ENCODE results near the gene NGFR.

DNA sequence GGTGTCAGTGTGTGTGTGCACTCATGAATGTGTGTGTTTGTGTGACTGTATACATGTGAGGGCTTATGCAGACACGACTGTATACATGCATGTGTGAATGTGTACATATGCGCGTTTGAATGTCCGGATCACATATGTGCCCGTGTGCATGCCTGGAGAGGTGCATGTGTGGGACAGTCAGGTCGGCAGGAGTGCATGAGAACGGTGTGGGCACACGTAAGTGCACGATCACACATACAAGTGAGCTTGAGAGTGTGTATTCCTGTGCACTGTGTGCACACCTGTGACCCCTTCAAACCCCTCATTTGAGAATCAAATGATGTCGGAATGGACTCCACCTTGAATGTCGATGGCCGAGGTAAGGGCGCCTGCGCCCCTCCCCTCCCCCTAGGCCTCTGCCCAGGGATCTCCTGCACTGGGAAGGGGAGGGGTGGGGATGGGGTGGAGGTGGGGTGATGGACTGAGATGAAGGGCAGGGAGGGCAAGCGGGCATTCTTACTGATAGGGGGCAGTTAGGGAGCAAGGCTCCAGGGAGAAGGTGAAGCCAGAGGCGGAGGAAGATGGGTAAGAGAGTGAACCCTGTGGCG, 601 bp upstream of the NGFR start:
- TF ChIP-seq, protein P1, sequence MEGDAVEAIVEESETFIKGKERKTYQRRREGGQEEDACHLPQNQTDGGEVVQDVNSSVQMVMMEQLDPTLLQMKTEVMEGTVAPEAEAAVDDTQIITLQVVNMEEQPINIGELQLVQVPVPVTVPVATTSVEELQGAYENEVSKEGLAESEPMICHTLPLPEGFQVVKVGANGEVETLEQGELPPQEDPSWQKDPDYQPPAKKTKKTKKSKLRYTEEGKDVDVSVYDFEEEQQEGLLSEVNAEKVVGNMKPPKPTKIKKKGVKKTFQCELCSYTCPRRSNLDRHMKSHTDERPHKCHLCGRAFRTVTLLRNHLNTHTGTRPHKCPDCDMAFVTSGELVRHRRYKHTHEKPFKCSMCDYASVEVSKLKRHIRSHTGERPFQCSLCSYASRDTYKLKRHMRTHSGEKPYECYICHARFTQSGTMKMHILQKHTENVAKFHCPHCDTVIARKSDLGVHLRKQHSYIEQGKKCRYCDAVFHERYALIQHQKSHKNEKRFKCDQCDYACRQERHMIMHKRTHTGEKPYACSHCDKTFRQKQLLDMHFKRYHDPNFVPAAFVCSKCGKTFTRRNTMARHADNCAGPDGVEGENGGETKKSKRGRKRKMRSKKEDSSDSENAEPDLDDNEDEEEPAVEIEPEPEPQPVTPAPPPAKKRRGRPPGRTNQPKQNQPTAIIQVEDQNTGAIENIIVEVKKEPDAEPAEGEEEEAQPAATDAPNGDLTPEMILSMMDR (IDR thresholded peaks at IDR 0.05) = no peak
- TF ChIP-seq POLR2AphosphoS5 (IDR thresholded peaks at IDR 0.05; ENCODE audit: low read depth, low read length) (no peak), TCF7L2 (IDR thresholded peaks at IDR 0.05; ENCODE audit: low read depth, low read length) (no peak), SIN3A (IDR thresholded peaks at IDR 0.05; ENCODE audit: borderline replicate concordance, insufficient read depth, low read depth, low read length) (no peak)
